HG02885 (cell line): ENCODE measurements around the gene MRNIP.
A peak's percentile ranks its signal among the peaks of the same experiment; 100 is the strongest.
"Not testable (repeated sequence)": the region's sequence is repeated elsewhere in the genome, so short reads cannot be mapped to it uniquely, and the experiment has no call there.

Source experiments
- ATAC-seq: cut with Tn5 transposase; IDR thresholded peaks from one replicate; pipeline ENCODE4 v1.9.1; 2021; ENCODE audit warnings: mild to moderate bottlenecking; ENCODE audit not compliant: unreplicated experiment, poor library complexity

Gene MRNIP

GRCh38 chr5:179873588-179874110 is 15.0 kb upstream of the MRNIP start:
- no peak for ATAC-seq

DNA sequence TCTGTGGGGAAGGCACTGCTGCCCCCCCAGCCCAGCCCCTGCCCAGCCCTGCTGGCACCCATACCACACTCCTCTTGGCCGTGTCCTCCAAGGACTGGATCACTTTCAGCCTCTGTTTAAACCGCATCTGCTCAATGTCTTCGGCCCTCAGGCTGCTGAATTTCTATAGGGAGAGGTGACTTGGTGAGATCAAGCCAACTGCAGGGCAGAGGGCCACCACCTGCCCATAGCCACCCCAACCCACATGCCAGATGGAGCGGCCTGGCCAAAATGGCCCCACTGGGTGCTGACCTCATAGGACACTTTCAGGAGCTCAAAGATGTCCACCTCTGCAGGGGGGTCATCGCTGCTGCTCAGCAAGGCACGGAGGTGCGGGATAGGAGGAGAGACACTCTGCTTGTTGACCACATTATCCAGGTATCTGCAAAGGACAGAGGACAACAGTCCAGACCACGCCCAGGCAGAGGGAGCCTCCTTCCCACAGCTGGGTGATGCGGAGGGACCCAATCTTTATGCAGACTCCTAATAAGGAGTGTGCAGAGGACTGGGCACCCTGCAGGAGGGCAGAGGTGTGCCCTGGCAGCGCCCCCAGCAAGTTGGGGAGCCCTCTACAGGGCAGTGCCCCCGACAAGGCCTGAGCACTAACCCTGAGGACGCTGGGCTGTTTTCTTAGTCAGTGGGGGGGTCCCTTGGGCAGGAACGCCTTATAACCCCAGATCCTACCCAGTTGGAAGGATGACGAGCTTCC is 14.4 kb upstream of the MRNIP start:
- ATAC-seq: no peak

- no peak for ATAC-seq
These were observed 13.6 kb upstream of the MRNIP start for GRCh38 chr5:179872055-179872827.

GRCh38 chr5:179871533-179871932 is 12.9 kb upstream of the MRNIP start:
- ATAC-seq: not testable (repeated sequence)

DNA sequence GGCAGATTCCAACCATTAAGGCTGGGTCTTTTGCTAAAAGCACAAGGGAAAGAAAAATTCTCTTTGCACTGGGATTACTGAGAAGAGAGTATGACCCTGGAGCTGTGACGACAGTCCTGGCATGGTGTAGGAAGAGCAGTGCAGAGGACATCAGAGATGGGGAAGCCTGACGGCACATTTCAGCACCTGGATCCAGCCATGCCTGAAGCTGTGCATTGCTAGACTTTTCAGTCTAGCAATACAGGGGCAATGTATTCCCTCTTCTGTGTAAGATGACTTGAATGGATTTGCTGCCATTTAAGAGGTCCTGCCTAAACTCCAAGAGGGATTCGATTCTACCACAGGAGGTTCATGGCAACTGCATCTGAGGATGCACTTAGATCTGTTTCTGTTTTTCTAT is 12.3 kb upstream of the MRNIP start:
- ATAC-seq: no peak

DNA sequence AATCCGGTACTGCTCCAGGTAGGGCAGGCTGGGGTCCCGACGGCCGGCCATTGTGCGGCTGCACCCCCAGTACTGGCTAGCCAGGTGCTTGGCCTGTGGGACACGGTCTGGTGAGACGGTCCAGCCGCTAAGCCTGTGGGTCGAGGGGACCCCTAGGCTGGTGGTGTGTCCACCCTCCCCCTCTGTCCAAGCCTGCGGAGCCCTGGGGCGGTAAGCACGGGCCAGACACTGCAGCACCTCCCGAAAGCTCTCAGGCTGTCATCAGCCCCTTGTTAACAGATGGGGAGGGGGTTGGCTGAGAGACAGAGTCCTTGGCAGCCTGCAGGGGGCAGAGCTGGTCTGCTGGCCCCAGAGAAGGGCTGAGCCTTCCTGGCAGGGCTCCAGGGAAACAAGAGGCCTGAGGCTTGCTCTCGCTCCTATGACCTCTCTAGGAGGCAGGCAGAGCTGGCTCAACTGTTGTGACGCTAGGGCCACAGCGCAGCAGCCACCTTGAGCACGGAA is 11.8 kb upstream of the MRNIP start:
- ATAC-seq: no peak

DNA sequence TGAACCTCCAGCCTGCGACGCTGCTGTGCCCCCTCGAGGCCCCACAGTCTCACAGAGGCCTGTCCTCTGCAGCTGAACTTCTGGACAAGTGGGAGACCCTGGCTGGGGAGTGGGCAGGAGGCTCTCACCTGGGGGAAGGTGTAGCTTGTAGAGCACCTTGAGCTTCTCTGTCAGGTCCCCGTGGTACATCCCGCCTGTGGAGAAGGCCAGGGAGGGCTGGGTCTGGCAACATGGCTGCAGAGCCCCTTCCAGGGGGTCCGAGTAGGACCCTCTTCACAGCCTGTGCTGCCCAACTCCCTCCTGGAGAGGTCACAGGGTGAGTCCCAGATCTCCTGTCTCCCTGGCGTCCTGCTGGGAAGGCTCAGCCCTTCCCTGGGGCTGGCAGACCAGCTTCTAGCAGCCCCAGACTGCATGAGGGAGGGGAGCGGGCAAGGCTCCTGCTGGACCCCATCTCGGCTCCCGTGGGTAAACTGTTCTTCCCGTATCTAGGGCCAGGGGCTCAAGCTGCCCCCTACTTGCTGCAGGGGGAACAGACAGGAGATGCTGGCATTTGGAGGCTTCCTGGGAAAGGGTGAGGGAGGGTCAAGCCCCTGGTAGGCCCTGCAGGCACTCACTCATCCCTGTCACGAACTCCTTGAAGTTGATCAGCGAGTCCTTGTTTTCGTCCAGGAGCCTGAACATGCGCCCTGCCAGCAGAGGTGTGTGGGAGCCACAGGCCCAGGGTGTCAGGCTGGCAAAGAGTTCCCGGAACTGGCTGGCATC is 11.2 kb upstream of the MRNIP start:
- no peak for ATAC-seq

DNA sequence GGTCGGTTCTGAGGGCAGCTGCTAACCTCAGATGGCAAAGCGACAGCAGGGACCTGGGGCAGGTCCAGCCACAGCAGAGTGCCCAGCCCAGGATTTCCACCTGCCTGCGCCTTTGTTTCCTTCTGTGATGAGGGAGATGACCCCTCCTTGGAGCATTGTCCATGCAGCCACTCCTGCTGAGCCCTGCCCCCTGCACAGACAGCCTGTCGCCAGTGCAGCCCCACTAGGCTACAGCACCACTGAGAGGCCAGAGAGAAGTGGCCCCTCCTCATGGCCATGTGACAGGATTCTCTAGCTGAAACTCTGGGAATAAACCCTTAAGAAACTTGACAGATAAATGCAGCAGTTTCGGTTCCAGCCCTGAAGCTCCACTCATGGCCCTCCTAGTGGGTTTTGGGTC is 10.5 kb upstream of the MRNIP start:
- no peak for ATAC-seq

DNA sequence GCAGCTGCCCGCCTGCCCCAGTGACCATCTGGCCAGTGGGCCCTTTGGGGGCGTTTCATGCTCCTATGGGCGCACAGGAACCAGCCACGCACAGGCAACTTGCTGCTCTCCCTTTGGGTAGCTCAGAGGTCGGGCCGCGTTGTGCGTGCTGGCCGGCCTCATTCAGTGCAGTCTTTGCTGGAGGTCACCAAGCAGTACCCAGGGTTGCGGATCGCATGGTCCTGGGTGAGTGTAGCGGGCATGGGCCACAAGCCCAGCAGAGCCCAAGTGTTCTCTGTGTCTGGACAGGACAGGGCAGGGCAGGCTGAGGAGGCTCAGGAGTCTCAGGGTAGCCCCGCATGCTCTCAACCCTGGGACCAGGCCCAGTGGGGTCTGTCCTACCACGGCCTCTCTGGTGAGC is 9.9 kb upstream of the MRNIP start:
- no peak for ATAC-seq

DNA sequence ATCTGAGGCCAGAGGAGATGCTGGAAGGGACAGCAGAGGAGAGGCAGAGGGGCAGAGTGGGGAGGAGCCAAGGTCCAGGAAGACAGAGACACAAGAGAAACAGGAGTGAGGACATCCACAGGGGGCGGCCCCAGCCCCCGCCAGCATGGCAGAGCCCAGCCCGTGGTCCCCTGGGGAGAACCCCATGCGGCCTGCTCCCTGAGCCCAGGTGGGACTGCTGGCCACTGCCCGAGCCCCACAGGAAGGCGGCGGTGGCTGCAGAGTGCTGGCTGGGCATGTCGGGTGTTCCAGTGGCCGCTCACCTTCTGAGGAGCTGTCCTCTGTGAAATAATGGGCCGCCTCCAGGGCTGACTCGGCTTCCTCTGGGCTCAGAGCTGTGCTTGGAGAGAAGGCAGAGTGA is 8.9 kb upstream of the MRNIP start:
- ATAC-seq: no peak

DNA sequence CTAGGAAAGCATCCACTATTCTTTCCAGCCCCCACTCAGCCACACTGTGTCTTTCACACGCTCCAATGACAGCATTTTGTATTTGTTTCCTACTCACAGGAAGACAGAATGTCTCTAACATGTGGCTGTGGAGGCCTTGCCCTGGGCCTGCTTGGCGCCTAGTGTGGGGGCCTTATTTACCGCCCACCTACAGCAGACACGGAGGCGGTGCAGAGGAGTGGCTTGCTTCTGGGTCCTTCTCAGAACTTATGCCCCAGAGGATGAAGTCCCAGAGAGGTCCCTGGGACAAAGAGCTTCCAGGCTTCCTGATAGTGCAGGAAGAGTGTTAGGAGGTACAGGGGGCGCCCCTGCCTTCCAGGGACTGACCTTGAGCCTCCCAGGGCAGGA is 8.5 kb upstream of the MRNIP start:
- ATAC-seq: no peak

DNA sequence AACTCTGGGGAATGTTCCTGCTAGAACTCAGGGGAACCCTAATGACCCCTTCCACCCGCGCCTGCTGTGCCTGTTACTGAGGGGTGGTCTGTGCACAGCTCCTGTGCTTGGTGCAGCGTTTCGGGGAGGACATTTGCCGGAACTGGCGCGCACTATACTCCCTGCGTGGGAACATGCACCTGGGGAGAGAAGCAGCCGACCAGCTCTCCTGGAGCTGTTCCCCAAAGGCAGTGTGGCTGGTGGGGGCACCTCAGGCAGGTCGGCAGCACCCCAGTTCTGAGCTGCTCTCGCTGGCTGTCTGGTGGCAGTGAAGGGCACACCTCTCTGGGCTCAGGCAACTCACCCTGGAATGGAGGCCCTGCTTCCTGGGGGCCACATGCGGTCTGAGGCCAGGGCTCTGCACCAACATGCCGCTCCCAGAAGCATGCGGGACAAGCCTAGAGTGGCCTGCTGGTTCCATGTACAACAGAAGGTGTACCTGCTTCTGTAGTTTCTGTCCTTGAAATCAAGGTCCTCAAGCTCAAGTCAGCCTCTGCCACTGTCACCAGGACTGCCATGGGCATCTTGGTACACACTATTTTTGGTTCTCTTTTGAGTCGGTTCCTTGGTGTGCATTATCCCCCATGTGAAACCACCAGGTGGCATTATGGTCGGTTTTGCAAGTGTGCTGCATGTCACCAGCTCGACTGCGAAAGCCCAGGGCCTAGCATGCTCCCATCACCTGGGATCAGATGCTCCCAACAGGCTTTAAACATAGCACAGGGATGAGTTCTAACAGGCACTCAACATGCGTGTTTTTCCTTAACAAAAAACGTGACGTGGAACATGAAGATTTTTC is 7.8 kb upstream of the MRNIP start:
- ATAC-seq: no peak

DNA sequence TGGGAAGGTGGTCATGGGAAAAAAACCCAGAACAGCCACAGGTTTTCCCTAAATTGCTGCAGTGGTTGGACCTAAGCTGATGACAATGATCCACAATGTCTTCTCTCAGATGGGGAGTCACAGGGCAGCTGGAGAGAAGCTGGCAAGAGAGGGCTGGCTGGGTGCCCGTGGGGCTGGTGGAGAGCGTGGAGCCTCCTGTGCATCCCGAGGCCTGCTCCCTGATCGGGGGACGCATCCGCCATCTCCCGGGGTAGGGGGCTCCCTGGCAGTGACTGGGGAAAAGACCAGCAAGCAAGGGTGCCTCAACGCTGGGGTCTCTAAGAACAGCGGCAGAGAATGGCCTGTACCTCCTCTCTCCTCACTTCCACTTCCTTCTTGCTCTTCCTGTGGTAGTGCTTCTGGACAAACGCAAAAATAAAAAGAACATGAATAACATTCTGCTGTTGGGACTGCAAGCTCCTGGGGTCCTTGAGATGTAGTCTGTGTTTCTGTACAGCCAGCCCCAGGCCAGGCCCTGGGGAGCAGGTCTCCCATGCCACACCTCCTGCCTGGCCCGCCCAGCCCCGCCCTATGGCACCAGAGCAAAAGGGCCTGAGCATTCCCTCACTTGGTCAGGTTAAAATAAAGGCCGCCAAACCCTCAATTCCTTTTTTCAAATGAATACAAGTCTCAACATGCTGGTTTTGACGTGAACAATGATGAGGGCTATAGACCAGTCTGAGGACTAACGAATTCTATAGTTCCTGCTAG is 7.0 kb upstream of the MRNIP start:
- ATAC-seq: no peak

DNA sequence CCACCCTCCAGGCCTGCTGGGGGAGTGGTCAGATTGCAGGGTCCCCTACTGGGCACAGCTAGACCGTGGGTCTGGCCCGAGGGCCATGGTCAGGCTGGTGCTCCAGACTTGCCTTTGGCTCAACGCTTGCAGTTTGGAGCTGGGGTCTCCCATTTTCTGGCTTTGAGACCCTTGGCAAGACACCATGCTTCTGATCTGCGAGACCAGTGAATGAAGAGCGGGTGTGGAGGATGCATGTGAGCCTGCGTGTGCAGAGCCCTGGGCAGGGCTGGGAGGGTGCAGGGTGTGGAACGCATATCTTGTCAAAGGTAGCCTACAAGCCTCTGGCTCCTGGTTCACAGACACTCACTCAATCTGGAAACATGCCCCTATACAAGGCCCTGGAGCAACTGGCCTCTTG is 6.1 kb upstream of the MRNIP start:
- no peak for ATAC-seq

GRCh38 chr5:179863449-179864085 is 5.0 kb upstream of the MRNIP start:
- ATAC-seq: no peak

- no peak for ATAC-seq
These were observed 4.3 kb upstream of the MRNIP start for GRCh38 chr5:179862891-179863290.

DNA sequence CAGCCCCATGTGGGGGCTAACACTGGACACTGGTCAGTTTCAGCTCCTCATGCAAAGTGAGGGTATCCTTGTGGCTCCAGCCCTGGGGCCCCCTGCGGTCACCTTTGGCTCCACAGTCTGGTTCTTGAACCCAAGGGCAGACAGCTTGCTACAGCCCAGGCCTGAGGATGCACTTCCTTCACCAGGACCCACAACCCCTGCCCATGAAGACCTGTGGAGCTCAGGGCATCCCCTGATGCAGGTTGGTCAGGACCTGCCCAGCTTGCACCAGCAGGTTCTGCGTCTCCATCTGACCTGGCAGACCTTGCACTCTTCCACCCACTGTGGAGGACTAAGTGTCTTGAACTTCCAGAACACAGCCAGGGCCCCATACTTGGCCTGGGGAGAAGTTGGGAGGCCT is 3.7 kb upstream of the MRNIP start:
- ATAC-seq: no peak

DNA sequence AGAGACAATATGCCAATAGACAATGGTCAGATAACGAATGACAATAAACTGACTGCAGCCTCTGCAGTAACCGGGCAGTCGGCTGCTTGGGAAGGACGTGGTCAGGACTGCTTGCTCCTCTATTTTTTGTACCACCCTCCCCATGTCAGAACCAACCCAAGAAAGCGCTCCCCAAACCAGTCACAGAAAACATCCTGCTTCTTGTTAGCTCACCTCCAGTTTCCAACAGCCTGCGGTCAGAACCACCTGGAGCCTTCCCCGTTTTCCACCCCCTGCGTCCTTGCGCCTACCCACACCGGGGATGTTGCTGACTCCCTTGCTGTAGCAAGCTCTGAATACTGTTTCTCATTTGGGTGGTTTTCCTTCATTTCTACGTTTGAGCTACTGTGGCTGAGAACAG is 1.7 kb upstream of the MRNIP start:
- ATAC-seq: no peak

DNA sequence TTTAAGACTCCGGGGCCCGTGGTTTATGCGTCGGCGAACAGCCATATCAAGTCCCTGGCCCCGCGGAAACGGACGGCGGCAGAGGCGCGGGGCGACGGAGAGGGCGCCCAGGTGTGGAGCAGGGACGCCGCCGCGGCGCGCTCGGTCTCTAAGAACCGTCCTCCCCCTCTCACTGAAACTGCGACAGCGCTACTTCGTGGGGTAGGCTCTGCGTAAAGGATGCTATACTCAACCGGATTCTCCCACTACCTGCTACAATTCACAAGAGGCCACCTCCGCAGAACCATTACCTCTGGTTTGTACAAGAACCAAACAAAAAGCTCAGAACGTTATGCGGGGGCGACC is 404 bp downstream of the MRNIP start:
- peak; percentile 48 for ATAC-seq
